Bronchial epithelial cell (primary cell): Measurements from ENCODE around the gene FOXD2. TPM values are rescaled to one million over a fixed set of nuclear protein-coding genes. Genes with fewer than 3 reads are reported as not detected.

Experiments
- DNase-seq: peaks from one replicate; pipeline ENCODE4 v3.0.0-alpha.2; 2010; ENCODE audit warnings: low read depth
- FAIRE-seq: peaks from 2 replicates; lab custom pipeline; 2011; peaks lifted over from hg19 to GRCh38; lab: Jason Lieb, UNC
- H3K27me3 ChIP-seq: 2 replicates; pipeline ENCODE4 v1.5.1; 2011; ENCODE audit warnings: low read length; ENCODE audit not compliant: control insufficient read depth, insufficient read depth
- H3K36me3 ChIP-seq: 2 replicates; pipeline ENCODE4 v1.5.1; 2011; ENCODE audit warnings: low read length; ENCODE audit not compliant: control insufficient read depth, insufficient read depth
- H3K4me3 ChIP-seq: 2 replicates; pipeline ENCODE4 v1.5.1; 2011; ENCODE audit warnings: mild to moderate bottlenecking, low read depth, low read length, control low read depth
- CTCF ChIP-seq: IDR thresholded peaks from 2 replicates; pipeline ENCODE4 v1.5.1; 2011; ENCODE audit warnings: mild to moderate bottlenecking, moderate library complexity, low read length, control low read depth, inconsistent platforms; ENCODE audit not compliant: insufficient read depth, severe bottlenecking
- total RNA-seq: library from RNA; depleted of rRNA; stranded (reverse); fragments of >200 nt; gene quantifications from 2 replicates; pipeline ENCODE4 v1.2.1, GENCODE V29; 2014

FOXD2 gene
- total RNA-seq, 1 donor from 2014 or later = not detected

GRCh38 chr1:47443530-47444296, 5.9 kb downstream of the FOXD2 start:
- no peak for TF ChIP-seq CTCF
- H3K4me3 ChIP-seq = no peak overlapping the region
- DNase-seq = no peak
- FAIRE-seq = no peak
- peaks cover 64% of the 10 kb centered on the region for H3K27me3 ChIP-seq
- no peaks in the 10 kb centered on the region for H3K36me3 ChIP-seq

GRCh38 chr1:47444297-47444561, 6.4 kb downstream of the FOXD2 start:
- Histone ChIP-seq H3K36me3 (no peaks in the 10 kb centered on the region), H3K4me3 (no peak overlapping the region), H3K27me3 (peaks cover 69% of the 10 kb centered on the region)
- no peak for DNase-seq
- no peak for TF ChIP-seq CTCF
- FAIRE-seq = no peak

- no peaks in the 10 kb centered on the region for H3K36me3 ChIP-seq
- DNase-seq = peak; percentile 11
- no peak for TF ChIP-seq CTCF
- no peak overlapping the region for H3K4me3 ChIP-seq
- peaks cover 72% of the 10 kb centered on the region for H3K27me3 ChIP-seq
- no peak for FAIRE-seq
These were observed 7.0 kb downstream of the FOXD2 start for GRCh38 chr1:47444562-47445465.

GRCh38 chr1:47445823-47446550, 8.1 kb downstream of the FOXD2 start:
- FAIRE-seq = no peak
- no peak for TF ChIP-seq CTCF
- DNase-seq = no peak
- H3K27me3 ChIP-seq = peaks cover 74% of the 10 kb centered on the region
- H3K4me3 ChIP-seq = no peak overlapping the region
- H3K36me3 ChIP-seq = no peaks in the 10 kb centered on the region

GRCh38 chr1:47448462-47449222, 10.8 kb downstream of the FOXD2 start:
- Histone ChIP-seq H3K27me3 (peaks cover 53% of the 10 kb centered on the region), H3K36me3 (no peaks in the 10 kb centered on the region), H3K4me3 (no peak overlapping the region)
- TF ChIP-seq CTCF = no peak
- DNase-seq = no peak
- FAIRE-seq = no peak
